Iris pigment epithelial cell (primary cell): ENCODE results near the gene SOCS3.

Experiments
- DNase-seq: peaks from one replicate; pipeline ENCODE4 v3.0.0-alpha.2; 2011; ENCODE audit warnings: low read depth

The SOCS3 gene

DNA sequence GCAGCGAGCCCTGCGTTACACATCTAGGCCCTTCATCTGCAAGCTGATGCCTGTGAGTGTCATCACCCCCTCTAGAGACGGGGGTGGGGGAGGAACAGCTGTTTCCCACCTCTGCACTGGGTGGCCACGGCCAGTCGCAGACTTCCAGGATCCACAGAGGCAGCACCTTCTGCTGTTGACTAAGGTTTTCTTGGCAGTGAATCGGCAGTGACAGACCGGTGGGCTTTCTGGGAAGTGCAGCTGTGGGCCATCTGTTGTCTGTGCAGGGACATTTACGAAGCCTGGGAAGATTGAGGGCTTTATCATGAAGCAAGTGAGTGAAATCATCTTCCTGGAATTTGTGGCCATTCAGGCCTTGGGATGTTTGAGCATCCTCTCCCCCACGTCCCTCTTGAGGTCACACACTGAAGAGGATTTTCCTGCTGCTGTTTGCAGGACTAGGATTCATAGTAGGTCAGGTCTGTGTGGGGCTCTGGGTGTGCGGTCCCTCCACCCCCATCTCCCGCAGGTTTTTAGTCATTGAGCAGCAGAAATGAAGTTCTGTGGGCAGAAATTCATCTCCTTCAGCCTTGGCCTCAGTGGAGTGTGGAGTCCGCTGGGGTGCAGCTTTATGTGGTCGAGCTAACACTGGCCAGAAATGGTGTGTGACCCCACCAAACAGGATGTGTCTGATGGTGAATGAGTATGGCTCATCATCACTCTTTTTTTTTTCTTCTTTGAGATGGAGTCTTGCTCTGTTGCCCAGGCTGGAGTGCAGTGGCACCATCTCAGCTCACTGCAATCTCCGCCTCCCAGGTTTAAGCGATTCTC, 30.6 kb upstream of the SOCS3 start:
- peak; percentile 96 for DNase-seq

DNA sequence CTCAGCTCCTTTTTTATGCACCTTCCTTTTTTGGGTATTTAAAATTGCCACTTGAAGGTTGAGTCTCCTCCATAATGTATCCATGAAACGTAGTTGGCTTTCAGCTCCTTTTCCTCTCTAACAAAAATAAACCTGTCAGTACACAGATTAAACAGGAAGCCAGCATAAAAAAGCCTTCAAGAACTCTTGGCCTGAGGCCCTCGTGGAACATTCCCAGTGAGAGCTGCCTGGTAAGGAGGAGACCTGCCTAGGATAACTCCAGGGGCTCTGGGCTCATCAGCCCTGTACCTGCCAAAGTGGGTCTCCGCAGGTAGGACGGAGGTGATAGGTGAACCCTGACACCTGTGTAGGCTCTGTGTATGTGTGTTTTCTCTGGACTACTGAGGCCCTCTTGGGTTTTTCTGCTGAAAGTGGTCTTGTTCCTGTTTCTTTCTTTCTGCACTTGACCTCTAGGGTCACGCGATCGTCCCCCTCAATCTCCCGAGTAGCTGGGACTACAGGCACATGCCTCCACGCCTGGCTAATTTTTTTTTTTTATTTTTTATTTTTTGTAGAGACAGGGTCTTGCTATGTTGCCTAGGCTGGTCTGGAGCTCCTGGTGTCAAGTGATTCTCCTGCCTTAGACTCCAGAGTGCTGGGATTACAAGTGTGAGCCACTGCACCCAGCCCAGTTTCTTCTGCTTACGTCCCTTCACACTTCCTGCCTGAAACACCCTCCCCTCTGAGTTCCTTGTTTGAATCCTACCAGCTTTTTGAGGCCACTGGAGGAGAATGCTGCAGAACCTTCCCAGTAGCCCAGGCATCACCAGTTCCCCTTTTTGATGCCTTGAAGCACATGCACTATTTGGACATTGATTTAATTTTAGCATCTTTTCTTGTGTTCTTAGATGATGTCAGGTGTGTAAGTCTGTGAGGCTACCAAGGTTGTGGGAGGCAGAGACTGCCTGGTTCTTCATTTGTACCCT, 28.4 kb upstream of the SOCS3 start:
- peak; percentile 57 for DNase-seq

DNA sequence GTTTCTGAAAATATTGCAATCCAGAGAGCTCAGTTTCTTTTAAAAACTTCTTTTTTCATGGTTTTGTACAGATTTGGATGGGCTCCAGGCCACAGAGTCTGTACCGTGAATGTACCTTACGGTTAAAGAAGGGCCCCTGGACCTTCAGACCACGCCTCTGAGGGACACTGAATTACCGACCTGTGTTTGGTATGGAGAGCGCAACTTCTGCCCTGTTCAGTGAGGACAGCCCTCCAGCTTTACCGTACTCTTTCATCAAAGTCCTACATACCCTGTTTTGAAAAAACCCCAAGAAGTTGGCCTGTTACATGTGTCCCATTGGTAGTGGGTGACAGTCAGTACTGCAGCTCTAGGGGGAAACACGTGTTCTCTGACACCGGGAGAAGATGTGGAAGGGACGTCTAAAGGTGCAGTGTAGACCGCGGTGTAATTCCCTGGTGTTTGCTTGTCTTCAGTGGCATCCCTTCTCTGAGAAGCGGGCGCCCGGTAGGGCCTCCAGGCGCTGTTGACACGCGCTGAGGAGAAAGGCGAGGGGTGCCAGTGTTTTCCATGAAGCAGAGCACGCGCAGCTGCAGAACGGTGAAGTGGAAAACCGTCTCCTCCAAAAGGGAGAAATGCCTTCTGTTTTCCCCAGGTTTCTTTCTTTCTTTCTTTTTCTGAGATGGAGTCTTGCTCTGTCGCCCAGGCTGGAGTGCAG, 24.8 kb upstream of the SOCS3 start:
- DNase-seq, result no peak

DNA sequence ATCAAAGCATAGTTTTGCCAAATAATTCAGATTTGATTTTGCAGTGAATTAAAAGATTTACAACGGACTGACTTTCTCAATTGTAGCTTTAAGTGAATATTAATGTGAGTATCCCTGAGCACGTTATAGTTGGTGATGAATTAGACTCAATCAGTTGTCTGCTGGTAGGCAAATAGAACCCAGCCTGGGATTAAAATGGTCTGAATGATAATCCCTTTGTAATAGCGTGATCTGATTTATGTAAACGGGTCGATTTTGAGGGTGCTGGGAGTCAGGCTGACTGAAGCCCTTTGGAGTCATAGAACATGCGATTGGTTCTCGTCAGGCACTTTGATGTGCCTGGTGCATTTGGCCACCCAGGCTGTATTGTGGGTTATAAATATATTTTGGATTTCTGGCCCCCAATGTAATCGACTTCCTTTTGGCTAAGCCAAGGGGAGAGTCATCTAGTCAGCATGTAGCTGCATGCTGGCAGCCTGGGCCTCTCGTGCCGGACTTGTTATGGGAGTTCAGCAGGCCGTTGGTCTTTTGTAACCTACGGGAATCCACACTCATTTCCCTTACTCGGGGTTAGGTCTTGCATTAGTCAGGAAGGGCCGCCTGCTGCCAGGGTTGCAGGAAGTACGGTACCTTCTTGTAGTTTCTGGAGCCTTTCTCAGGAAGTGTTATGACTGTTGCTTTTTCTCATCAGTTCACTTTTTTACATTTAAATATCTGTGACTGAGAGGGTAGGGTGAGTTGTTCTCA, 24.0 kb upstream of the SOCS3 start:
- peak; percentile 100 for DNase-seq

DNA sequence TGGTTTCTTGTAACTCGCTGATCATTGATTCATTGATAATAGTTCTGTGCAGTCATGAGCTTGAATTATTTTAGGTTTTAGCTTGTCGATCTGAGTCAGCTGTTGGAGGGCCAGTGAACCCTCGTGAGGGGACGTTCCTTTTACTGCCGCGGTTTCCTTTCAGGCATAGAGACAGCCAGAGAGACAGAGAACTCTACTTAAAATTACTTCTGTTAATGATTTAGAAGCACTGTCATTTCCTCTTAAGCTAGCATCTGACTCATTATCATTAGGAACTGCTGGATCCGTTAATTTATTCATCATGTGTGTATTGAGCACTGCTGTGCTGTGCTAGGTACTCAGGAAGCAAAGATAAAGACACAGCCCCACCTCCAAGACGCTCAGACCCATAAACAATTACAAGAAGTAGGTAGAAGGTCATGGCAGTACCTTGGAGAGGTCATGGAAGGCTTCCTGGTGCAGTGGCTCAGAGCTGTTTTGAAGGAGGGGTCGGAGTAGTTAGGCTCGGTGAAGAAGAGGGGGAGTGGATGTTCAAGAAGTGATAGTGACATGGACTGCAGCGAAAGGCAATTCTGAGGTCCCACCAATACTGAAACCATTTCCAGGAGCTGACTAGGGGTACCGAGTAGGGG, 21.8 kb upstream of the SOCS3 start:
- no peak for DNase-seq

DNA sequence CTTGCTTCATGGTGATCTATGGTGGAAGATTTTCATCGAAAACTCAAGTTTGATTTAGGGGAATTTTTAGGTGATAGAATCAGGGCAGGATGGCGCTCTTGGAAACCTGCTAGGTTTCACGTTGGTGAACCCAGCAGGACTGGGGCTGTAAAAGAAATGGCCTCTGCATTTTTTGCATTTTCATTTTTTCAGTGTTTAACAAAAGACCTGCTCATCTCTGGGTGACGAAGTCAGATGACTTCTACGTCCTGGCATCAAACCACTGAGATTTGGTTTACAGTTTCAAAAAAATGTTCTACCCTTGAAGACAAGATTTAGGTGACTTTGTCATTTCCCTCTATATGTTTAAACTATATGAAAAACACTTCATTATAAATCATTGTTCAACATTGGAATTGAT, 20.5 kb upstream of the SOCS3 start:
- DNase-seq, result no peak

DNA sequence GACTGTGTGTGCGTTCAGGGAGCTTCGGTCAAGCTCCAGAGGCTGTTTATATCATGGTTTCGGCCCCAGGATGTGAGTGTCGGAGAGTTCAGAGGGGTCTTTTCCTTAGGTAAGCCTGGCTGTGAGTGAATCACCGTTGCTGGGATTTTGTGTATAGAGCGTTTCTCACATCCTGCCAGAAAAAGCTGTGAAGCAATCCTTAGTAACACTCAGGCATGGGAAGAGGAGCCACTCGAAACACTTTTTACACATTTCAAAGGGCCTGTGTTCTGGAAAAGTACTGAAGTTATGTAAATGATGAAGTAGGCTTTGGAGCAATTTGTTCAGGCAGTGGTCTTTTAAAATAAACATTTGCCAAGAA, 19.2 kb upstream of the SOCS3 start:
- peak; percentile 97 for DNase-seq

DNA sequence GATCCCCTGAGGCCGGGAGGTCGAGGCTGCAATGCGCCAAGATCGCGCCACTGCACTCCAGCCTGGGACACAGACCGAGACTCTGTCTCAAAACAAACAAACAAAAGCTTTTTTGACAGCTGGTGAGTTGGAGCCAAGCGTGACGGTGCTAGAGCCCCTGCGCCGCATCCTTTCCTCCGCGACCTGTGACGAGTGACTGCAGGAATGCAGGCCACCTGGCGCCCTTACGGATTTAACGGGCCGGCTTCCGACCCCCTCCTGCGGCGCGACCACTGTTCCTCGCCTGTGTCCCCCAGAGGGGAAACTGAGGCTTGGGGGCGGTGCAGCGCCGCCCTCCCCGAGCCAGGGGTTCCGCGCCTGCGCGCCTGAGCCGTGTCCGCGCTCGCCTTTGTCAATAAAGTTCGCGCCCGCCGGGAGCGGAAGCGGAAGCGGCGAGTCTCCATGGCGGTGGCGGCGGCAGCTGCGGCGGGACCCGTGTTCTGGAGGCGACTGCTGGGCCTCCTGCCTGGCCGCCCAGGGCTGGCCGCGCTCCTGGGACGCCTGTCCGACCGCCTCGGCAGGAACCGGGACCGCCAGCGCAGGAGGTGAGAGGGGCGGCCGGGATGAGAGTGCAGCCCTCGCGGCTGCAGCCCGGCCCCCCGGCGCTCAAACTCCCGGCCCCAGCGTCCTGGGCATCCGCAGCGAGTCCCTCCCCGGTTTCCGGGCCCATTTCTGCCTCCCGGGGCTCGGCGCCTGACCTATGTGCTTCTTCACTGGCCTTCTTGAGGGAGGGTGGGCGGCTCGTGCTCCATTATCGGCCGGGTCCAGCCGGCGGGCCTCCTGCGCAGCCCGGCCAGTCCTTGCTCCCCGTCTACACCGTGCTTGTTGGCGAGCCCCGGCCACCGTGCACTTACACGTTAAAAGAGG, 18.6 kb upstream of the SOCS3 start, which contains the start of gene PGS1:
Gene PGS1 (plus strand): TSS at position 425 of the 906 bp plus-strand sequence. CDS start 17 bp downstream, at position 442.
- peak; percentile 75 for DNase-seq

DNA sequence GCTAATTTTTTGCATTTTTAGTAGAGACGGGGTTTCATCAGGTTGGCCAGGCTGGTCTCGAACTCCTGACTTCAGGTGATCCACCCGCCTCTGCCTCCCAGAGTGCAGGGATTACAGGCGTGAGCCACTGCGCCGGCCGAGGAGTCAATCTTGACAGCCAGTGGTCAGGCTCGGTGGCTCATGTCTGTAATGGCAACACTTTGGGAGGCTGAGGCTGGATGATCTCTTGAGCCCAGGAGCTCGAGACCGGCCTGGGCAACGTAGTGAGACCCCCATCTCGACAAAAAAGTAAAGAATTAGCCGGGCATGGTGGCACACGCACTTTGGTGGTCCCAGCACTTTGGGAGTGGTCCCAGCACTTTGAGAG, 18.0 kb upstream of the SOCS3 start:
- no peak for DNase-seq

DNA sequence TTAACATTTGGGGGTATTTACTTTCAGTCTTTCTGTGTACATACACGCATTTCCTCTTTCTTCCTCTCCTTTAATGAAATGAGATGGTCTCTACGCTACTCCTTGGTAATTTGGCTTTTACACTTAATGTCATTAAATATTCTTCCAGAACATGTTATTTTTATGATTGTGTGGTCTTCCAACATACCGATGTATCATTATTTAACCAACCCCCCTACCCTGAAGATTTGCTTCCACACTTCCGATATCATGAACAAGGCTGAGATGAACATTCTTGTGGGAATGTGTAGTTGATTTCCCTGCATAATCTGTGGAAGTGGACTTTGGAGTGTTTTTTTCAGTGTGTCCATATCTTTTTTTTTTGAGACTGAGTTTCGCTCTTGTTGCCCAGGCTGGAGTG, 16.3 kb upstream of the SOCS3 start:
- no peak for DNase-seq

DNA sequence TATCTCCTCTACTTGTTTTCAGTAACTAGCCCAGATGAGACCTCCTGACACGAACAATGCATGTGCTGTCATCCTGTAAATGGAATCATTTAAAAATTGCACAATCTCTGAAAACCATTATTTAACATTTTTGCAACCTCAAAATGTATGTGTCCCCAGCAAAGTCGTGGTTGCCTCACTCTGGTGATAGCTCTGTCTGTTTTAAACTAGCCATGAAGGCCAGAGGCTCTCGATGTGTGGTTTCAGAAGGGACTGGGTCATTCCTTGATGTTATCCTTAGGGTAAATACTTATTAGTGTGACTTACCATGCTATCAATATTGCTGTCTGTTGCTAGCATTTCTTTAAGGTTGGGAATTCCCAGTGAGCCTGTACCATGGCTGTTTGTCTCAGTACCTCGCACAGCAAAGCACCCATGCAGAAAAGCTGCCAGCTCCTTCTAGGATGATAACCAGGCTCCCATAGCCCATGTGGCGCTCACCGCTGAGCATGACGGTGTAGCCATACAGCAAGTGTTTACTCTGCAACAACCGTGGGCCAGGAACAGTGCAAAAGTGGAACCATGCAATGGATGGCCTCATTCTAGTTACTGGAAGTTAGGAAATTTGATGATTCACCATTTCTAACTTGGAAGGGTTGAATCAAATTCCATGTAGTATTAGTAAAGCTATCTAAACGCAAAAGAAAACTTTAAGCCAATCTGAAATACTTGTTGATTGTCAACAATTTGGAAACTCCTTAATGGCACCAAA, 15.7 kb upstream of the SOCS3 start:
- DNase-seq, result peak; percentile 97

DNA sequence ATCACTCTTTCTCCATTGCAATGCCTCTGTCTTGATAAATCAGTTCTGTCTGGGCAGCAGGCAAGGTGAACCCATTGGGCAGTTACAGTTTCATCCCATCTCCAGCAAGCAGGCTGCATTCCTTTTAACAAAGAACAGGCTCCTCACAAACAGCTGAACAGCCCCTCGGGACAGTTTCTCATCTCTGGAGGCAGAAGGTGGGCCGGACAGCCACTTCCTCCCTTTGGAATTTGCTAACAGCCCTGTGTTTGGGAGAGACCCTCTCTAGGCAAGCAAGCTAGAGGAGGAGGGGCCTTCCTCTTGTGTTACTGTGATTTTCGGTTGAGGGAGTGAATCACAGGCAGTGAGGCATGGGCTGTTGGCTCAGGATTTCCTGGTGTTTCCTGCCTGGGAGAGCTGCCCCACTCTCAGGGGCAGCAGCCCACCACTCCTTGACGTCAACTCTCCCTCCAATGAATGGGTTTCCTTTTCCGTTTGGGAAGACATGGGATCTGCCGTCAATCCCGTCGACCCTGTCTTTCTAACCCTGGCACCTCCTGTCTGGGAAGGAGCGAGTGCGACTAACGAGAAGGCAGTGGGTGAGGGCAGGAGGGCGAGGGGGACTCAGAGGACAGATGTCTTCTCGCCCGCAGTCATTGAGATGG, 14.9 kb upstream of the SOCS3 start:
- peak; percentile 84 for DNase-seq

DNA sequence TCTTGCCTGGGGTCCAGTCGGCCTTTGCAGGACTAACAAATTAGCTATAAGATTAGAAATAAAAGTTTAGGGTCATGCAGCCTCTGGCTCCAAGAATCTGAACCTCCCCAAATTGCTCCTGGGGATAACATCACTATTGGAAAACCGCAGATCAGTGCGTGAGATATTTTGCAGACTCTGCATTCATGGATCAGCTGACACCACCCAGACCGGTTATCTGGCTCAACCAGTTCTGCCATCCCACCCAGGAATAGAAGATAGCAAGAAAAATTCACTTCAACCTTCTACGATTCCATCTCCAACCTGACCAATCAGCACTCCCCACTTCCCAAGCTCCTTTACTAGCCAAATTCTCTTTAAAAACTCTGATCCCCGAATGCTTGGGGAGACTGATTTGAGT, 14.3 kb upstream of the SOCS3 start:
- DNase-seq, result no peak

DNA sequence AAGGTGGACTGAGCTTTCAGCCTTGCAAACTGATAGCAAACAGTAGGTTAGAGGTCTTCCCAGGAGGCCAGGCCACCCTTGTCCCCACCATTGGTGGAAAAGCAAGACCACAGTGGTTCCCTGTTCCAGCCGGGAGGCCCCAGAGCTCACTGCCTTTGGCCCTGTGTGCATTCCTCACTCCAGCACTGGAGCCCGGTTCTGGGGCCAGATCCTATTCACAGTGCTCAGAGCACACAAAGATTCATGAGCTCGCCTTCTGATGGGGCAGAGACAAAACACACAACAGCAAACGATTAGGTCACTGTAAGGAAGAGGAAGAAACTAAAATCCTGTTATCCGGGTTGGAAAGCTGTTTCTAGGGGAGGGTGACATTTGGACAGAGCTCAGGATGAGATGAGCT, 13.0 kb upstream of the SOCS3 start:
- DNase-seq, result no peak

DNA sequence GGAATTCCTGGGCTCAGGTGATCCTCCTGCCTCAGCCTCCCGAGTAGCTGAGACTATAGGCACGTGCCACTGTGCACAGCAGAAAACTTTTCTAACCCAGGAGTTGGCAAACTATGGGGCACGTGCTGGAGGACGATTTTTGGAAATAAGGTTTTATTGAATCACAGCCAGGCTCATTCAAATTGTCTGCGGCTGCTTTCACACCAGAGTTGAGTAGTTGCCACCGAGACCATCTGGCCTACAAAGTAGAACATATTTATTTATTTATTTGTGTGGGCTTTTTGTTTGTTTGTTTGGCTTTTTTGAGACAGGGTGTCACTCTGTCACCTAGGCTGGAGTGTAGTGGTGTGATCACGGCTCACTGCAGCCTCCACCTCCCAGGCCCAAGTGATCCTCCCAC, 11.2 kb upstream of the SOCS3 start:
- DNase-seq, result no peak

DNA sequence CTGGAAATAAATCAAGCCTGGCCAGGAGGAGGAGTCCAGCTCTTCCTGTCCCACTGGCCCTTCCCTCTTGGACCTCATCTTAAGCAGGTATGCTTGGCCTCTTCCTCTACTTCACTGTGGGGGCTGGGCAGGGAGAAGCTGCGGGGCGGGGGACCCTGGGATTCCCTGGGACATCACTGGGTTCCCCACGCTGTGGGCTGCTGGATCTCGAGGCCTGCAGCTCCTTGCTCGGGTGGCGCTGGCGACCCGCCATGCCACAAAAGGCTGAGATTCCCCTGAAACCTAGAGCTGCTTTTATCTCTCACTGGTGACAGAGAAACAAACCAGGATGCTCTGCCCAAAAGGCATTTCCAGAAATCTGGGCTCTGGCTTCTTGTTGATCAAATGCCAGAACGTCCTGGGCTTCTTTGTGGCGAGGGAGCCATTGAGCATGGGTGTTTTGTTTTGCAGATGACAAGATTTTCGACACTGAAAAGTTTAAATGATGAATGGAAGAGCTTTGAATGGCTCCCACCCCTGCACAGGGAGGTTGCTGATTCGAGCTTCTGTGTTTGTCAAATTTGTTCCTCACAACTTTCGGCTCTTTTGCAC, 10.0 kb upstream of the SOCS3 start:
- no peak for DNase-seq

DNA sequence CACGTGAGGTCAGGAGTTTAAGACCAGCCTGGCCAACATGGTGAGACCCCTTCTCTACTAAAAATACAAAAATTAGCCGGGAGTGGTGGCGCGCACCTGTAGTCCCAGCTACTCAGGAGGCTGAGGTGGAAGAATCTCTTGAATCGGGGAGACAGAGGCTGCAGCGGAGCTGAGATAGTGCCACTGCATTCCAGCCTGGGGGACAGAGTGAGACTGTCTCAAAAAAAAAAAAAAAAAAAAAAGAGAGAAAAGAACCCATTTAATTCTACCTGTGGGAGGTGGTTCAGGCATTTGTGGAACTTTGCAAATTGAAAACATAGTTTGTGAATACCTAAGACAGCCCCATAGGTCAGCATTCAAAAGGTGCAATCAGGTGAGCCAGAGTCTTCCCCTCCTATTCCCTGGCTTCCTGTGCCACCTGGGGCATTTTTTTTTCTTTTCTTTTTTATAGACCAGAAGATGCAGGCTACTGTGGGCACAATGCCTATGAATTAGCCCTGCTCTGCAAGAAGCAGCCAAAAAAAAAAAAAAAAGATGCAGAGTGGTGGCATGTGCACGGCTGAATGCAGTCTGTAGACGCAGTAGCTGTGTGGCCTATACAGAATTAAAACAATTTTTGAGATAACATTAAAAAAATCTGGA, 9.1 kb upstream of the SOCS3 start:
- DNase-seq, result no peak

DNA sequence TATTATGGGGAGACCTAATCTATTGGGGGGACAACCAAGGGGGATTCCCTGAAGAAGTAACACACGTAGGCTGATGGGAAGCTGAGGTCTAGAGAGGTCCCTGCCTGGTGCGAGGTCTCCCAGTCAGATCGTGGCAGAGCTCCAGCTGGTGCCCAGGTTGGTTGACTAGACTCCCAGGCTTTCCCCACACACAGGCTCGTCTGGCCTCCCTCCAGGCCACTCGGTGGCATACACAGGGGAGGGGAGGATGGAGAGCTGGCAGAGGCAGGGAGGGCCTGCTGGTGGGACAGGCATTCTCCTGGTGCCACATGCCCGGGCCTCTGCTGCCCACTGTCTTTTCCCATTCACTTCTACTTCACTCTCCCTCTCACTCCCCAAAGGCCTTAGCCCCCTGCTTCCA, 8.5 kb upstream of the SOCS3 start:
- no peak for DNase-seq
